PFSK-1 (cell line): Measurements from ENCODE around the gene CSF1.

ENCODE experiments used
- FOXP2 ChIP-seq: optimal IDR thresholded peaks from 2 replicates; pipeline ENCODE3; 2011; ENCODE audit warnings: borderline replicate concordance, control low read depth, inconsistent platforms; ENCODE audit not compliant: insufficient read depth; ENCODE audit errors: extremely low read length, extremely low read depth
- POLR2AphosphoS5 ChIP-seq: IDR thresholded peaks from 2 replicates; pipeline ENCODE4 v1.6.1; 2012; ENCODE audit warnings: low read depth, mild to moderate bottlenecking, control low read depth, low read length, moderate library complexity
- TAF1 ChIP-seq: IDR thresholded peaks from 2 replicates; pipeline ENCODE4 v1.6.1; 2012; ENCODE audit warnings: low read length, control low read depth, borderline replicate concordance; ENCODE audit not compliant: insufficient read depth
- TF ChIP-seq, protein P1 (sequence below), 2 experiments: IDR thresholded peaks; 2 replicates each; pipeline versions ENCODE4 v1.6.1 to v1.8.0; 2011 to 2012; ENCODE audit warnings: low read depth in 2 of 2, low read length in 2 of 2, control low read depth in 1 of 2, inconsistent platforms in 1 of 2, mild to moderate bottlenecking in 1 of 2, moderate library complexity in 1 of 2; ENCODE audit not compliant: insufficient read depth in 1 of 2

DNA sequence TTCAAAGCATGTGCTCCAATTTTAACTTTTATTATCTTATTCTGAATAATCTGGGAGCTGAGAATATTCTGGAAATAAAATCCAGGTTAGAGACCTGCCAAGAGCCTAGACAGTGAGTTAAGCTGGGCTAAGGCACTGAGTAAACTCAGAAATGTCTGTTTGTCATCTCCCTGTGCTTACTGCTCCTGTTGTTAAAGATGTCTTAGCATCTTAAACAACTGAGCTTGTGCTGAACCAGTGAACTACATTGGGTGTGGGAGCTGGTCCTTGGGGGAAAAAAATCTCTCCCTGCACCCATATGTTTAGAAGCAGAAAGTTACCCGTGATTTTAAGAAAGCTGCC is 49.0 kb downstream of the CSF1 start:
- TF ChIP-seq POLR2AphosphoS5 (no peak), TAF1 (no peak), FOXP2 (no peak)
- TF ChIP-seq, protein P1, sequence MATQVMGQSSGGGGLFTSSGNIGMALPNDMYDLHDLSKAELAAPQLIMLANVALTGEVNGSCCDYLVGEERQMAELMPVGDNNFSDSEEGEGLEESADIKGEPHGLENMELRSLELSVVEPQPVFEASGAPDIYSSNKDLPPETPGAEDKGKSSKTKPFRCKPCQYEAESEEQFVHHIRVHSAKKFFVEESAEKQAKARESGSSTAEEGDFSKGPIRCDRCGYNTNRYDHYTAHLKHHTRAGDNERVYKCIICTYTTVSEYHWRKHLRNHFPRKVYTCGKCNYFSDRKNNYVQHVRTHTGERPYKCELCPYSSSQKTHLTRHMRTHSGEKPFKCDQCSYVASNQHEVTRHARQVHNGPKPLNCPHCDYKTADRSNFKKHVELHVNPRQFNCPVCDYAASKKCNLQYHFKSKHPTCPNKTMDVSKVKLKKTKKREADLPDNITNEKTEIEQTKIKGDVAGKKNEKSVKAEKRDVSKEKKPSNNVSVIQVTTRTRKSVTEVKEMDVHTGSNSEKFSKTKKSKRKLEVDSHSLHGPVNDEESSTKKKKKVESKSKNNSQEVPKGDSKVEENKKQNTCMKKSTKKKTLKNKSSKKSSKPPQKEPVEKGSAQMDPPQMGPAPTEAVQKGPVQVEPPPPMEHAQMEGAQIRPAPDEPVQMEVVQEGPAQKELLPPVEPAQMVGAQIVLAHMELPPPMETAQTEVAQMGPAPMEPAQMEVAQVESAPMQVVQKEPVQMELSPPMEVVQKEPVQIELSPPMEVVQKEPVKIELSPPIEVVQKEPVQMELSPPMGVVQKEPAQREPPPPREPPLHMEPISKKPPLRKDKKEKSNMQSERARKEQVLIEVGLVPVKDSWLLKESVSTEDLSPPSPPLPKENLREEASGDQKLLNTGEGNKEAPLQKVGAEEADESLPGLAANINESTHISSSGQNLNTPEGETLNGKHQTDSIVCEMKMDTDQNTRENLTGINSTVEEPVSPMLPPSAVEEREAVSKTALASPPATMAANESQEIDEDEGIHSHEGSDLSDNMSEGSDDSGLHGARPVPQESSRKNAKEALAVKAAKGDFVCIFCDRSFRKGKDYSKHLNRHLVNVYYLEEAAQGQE (IDR thresholded peaks at IDR 0.05; ENCODE audit: insufficient read depth in 1 of 2, low read depth in 2 of 2, low read length in 2 of 2), result no peak
